ENCODE data around the gene COL20A1.
"Not testable (repeated sequence)": the region's sequence is repeated elsewhere in the genome, so short reads cannot be mapped to it uniquely, and the experiment has no call there.

The COL20A1 gene

DNA sequence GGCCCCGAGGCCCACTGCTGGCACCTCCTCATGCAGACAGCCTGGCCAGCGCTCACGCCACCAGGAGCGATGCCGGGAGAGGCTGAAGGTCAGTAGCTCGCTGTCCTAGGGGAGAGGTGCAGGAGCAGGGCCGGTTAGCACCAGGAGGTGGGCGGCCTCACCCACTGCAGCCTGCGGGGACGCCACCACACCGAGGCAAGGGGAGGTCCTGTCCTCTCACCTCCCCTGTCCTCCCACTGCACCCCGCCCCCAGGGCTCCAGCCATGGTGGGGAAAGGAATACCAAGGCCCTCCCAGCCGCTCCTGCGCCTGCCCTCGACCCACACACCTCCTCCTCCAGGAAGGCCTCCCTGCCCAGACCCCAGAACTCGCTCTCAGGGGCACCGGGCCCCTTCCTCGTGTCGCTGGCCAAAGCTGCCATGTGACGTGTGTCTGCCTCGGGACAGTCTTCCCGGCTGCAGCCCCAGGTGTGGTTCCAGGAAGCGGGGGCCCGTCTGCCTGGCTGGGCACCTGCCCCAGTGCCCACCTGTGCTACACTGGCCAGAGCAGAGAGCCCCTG is 45.2 kb upstream of the COL20A1 start:
- Histone ChIP-seq H2BK15ac (ENCODE audit: low read depth, poor library complexity, severe bottlenecking) (no peak overlapping the region), H4K8ac (ENCODE audit: low read length) (no peak overlapping the region), H3K27ac (ENCODE audit: low read length, poor library complexity, severe bottlenecking) (no peak overlapping the region), H3K4me1 (ENCODE audit: control insufficient read depth, insufficient read depth, low read depth, low read length) (peaks cover 61% of the 10 kb centered on the region), H3K4me2 (ENCODE audit: low read length, poor library complexity, severe bottlenecking) (no peak overlapping the region), H3K79me1 (replicated peaks; ENCODE audit: low read length, poor library complexity, severe bottlenecking) (peaks cover 16% of the 10 kb centered on the region), H2AFZ (ENCODE audit: low read depth, low read length) (no peak overlapping the region), H3K9ac (ENCODE audit: low read length) (no peak overlapping the region), H3K4me3 (ENCODE audit: insufficient read depth in 1 of 2, low read depth in 1 of 2, low read length in 2 of 2) (peak overlapping the region in 1 of 2 experiments; percentile 24), H3K36me3 (ENCODE audit: control insufficient read depth in 1 of 2, insufficient read depth in 2 of 2, low read depth in 1 of 2, low read length in 2 of 2) (peaks cover 0 to 68% of the 10 kb centered on the region in 2 experiments), H3K4ac (ENCODE audit: low read depth in 1 of 2, low read length in 2 of 2) (no peak overlapping the region), H3K9me3 (ENCODE audit: control insufficient read depth, low read length) (no peaks in the 10 kb centered on the region), H2AK5ac (ENCODE audit: low read length, severe bottlenecking) (peak overlapping the region; percentile 90), H2BK5ac (ENCODE audit: low read depth, low read length, poor library complexity, severe bottlenecking) (peak overlapping the region; percentile 35), H3K18ac (ENCODE audit: low read depth in 1 of 2, low read length in 2 of 2) (no peak overlapping the region), H2BK120ac (ENCODE audit: low read depth, low read length) (no peak overlapping the region), H4K91ac (ENCODE audit: low read length) (no peak overlapping the region), H3K23ac (ENCODE audit: low read length in 2 of 2) (no peak overlapping the region), H3K27me3 (ENCODE audit: control insufficient read depth in 1 of 2, insufficient read depth in 1 of 2, low read length in 2 of 2) (peaks cover 8 to 69% of the 10 kb centered on the region in 2 experiments), H2BK12ac (ENCODE audit: low read length in 2 of 2) (no peak overlapping the region), H3K14ac (ENCODE audit: low read length in 2 of 2) (no peak overlapping the region)
- 83% methylated on average over 24 of the region's 24 CpGs for WGBS
- DNase-seq = no peak

- 78% methylated on average over 25 of the region's 25 CpGs for WGBS
- no peak for DNase-seq
- H3K4ac ChIP-seq (ENCODE audit: low read depth in 1 of 2, low read length in 2 of 2) = no peak overlapping the region
- H2BK12ac ChIP-seq (ENCODE audit: low read length in 2 of 2) = no peak overlapping the region
- H4K8ac ChIP-seq (ENCODE audit: low read length) = no peak overlapping the region
- no peak overlapping the region for H3K14ac ChIP-seq (ENCODE audit: low read length in 2 of 2)
- H3K36me3 ChIP-seq (ENCODE audit: control insufficient read depth in 1 of 2, insufficient read depth in 2 of 2, low read depth in 1 of 2, low read length in 2 of 2) = peaks cover 0 to 55% of the 10 kb centered on the region in 2 experiments
- H3K27ac ChIP-seq (ENCODE audit: low read length, poor library complexity, severe bottlenecking) = peak overlapping the region; percentile 65
- no peak overlapping the region for H4K91ac ChIP-seq (ENCODE audit: low read length)
- H3K4me2 ChIP-seq (ENCODE audit: low read length, poor library complexity, severe bottlenecking) = peak overlapping the region; percentile 23
- H3K4me3 ChIP-seq (ENCODE audit: insufficient read depth in 1 of 2, low read depth in 1 of 2, low read length in 2 of 2) = no peak overlapping the region
- H2BK15ac ChIP-seq (ENCODE audit: low read depth, poor library complexity, severe bottlenecking) = no peak overlapping the region
- H3K9me3 ChIP-seq (ENCODE audit: control insufficient read depth, low read length) = no peaks in the 10 kb centered on the region
- peaks cover 67% of the 10 kb centered on the region for H3K4me1 ChIP-seq (ENCODE audit: control insufficient read depth, insufficient read depth, low read depth, low read length)
- no peak overlapping the region for H3K23ac ChIP-seq (ENCODE audit: low read length in 2 of 2)
- peak overlapping the region; percentile 90 for H2AK5ac ChIP-seq (ENCODE audit: low read length, severe bottlenecking)
- H3K79me1 ChIP-seq (replicated peaks; ENCODE audit: low read length, poor library complexity, severe bottlenecking) = peaks cover 16% of the 10 kb centered on the region
- H3K27me3 ChIP-seq (ENCODE audit: control insufficient read depth in 1 of 2, insufficient read depth in 1 of 2, low read length in 2 of 2) = peaks cover 12 to 77% of the 10 kb centered on the region in 2 experiments
- H2BK5ac ChIP-seq (ENCODE audit: low read depth, low read length, poor library complexity, severe bottlenecking) = peak overlapping the region; percentile 21
- no peak overlapping the region for H3K9ac ChIP-seq (ENCODE audit: low read length)
- H3K18ac ChIP-seq (ENCODE audit: low read depth in 1 of 2, low read length in 2 of 2) = no peak overlapping the region
- H2AFZ ChIP-seq (ENCODE audit: low read depth, low read length) = no peak overlapping the region
- H2BK120ac ChIP-seq (ENCODE audit: low read depth, low read length) = no peak overlapping the region
Observed at GRCh38 chr20:63248835-63249591, 44.0 kb upstream of the COL20A1 start.

DNA sequence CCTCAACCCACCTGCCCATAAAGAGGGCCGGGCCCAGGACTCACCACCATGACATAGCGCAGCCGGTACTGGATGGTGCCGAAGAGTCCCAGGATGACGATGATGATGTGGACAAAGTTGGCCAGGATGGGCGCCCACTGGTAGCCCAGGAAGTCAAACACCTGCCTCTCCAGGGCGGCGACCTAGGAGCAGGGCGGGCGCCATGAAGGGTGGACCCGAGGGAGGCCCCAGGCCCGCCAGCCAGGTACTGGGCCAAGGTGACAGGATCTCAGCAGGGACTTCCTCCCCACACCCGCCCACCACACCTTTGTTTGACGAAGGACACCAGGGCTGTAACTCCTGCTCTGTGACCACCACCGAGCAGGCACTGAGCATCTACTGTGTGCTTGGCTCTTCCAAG is 43.1 kb upstream of the COL20A1 start:
- H3K14ac ChIP-seq (ENCODE audit: low read length in 2 of 2) = no peak overlapping the region
- H2AFZ ChIP-seq (ENCODE audit: low read depth, low read length) = no peak overlapping the region
- no peak overlapping the region for H3K23ac ChIP-seq (ENCODE audit: low read length in 2 of 2)
- WGBS = 94% methylated on average over 15 of the region's 15 CpGs
- no peak overlapping the region for H2BK12ac ChIP-seq (ENCODE audit: low read length in 2 of 2)
- no peak overlapping the region for H3K9ac ChIP-seq (ENCODE audit: low read length)
- peaks cover 18% of the 10 kb centered on the region for H3K79me1 ChIP-seq (replicated peaks; ENCODE audit: low read length, poor library complexity, severe bottlenecking)
- H3K4me3 ChIP-seq (ENCODE audit: insufficient read depth in 1 of 2, low read depth in 1 of 2, low read length in 2 of 2) = no peak overlapping the region
- H3K27me3 ChIP-seq (ENCODE audit: control insufficient read depth in 1 of 2, insufficient read depth in 1 of 2, low read length in 2 of 2) = peaks cover 13 to 74% of the 10 kb centered on the region in 2 experiments
- peaks cover 0 to 46% of the 10 kb centered on the region in 2 experiments for H3K36me3 ChIP-seq (ENCODE audit: control insufficient read depth in 1 of 2, insufficient read depth in 2 of 2, low read depth in 1 of 2, low read length in 2 of 2)
- H3K4me2 ChIP-seq (ENCODE audit: low read length, poor library complexity, severe bottlenecking) = no peak overlapping the region
- no peak overlapping the region for H4K91ac ChIP-seq (ENCODE audit: low read length)
- no peak overlapping the region for H3K4ac ChIP-seq (ENCODE audit: low read depth in 1 of 2, low read length in 2 of 2)
- H2BK120ac ChIP-seq (ENCODE audit: low read depth, low read length) = no peak overlapping the region
- no peak for DNase-seq
- H3K4me1 ChIP-seq (ENCODE audit: control insufficient read depth, insufficient read depth, low read depth, low read length) = peaks cover 73% of the 10 kb centered on the region
- H2AK5ac ChIP-seq (ENCODE audit: low read length, severe bottlenecking) = peak overlapping the region; percentile 85
- peak overlapping the region; percentile 51 for H2BK5ac ChIP-seq (ENCODE audit: low read depth, low read length, poor library complexity, severe bottlenecking)
- no peak overlapping the region for H2BK15ac ChIP-seq (ENCODE audit: low read depth, poor library complexity, severe bottlenecking)
- no peak overlapping the region for H3K18ac ChIP-seq (ENCODE audit: low read depth in 1 of 2, low read length in 2 of 2)
- H4K8ac ChIP-seq (ENCODE audit: low read length) = no peak overlapping the region
- peak overlapping the region; percentile 65 for H3K27ac ChIP-seq (ENCODE audit: low read length, poor library complexity, severe bottlenecking)
- H3K9me3 ChIP-seq (ENCODE audit: control insufficient read depth, low read length) = no peaks in the 10 kb centered on the region

DNA sequence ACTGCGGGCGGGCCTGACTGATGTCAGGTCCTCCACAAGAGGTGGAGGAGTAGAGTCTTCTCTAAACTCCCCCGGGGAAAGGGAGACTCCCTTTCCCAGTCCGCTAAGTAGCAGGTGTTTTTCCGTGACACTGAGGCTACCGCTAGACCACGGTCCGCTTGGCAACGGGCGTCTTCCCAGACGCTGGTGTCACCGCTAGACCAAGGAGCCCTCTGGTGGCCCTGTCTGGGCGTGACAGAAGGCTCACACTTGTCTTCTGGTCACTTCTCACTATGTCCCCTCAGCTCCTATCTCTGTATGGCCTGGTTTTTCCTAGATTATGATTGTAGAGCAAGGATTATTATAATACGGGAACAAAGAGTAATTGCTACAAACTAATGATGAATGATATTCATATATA is 41.6 kb upstream of the COL20A1 start:
- Histone ChIP-seq H3K4me1 (ENCODE audit: control insufficient read depth, insufficient read depth, low read depth, low read length) (peaks cover 80% of the 10 kb centered on the region), H3K27me3 (ENCODE audit: control insufficient read depth in 1 of 2, insufficient read depth in 1 of 2, low read length in 2 of 2) (peaks cover 19 to 86% of the 10 kb centered on the region in 2 experiments), H3K79me1 (replicated peaks; ENCODE audit: low read length, poor library complexity, severe bottlenecking) (peaks cover 20% of the 10 kb centered on the region), H3K36me3 (ENCODE audit: control insufficient read depth in 1 of 2, insufficient read depth in 2 of 2, low read depth in 1 of 2, low read length in 2 of 2) (peaks cover 0 to 40% of the 10 kb centered on the region in 2 experiments)
- H3K4me3 ChIP-seq (ENCODE audit: insufficient read depth in 1 of 2, low read depth in 1 of 2, low read length in 2 of 2); H3K14ac ChIP-seq (ENCODE audit: low read length in 2 of 2); H2AFZ ChIP-seq (ENCODE audit: low read depth, low read length); H3K9me3 ChIP-seq (ENCODE audit: control insufficient read depth, low read length); H3K18ac ChIP-seq (ENCODE audit: low read depth in 1 of 2, low read length in 2 of 2); H3K4me2 ChIP-seq (ENCODE audit: low read length, poor library complexity, severe bottlenecking); H4K91ac ChIP-seq (ENCODE audit: low read length); H4K8ac ChIP-seq (ENCODE audit: low read length); H3K9ac ChIP-seq (ENCODE audit: low read length); H2BK15ac ChIP-seq (ENCODE audit: low read depth, poor library complexity, severe bottlenecking); H3K4ac ChIP-seq (ENCODE audit: low read depth in 1 of 2, low read length in 2 of 2); H2BK5ac ChIP-seq (ENCODE audit: low read depth, low read length, poor library complexity, severe bottlenecking); H2BK12ac ChIP-seq (ENCODE audit: low read length in 2 of 2); H3K27ac ChIP-seq (ENCODE audit: low read length, poor library complexity, severe bottlenecking); H2AK5ac ChIP-seq (ENCODE audit: low read length, severe bottlenecking); H2BK120ac ChIP-seq (ENCODE audit: low read depth, low read length); H3K23ac ChIP-seq (ENCODE audit: low read length in 2 of 2): not testable (repeated sequence)
- DNase-seq = peak; percentile 34
- 16% methylated on average over 11 of the region's 14 CpGs for WGBS

Data from mesenchymal stem cell (in vitro differentiated cells and primary cell).